ENCODE results near the gene ZNF385D. TPM values are rescaled to one million over a fixed set of nuclear protein-coding genes. Genes with fewer than 3 reads are reported as not detected.

Gene ZNF385D
- total RNA-seq, 1 donor from 2014 or later: 13.5 TPM

DNA sequence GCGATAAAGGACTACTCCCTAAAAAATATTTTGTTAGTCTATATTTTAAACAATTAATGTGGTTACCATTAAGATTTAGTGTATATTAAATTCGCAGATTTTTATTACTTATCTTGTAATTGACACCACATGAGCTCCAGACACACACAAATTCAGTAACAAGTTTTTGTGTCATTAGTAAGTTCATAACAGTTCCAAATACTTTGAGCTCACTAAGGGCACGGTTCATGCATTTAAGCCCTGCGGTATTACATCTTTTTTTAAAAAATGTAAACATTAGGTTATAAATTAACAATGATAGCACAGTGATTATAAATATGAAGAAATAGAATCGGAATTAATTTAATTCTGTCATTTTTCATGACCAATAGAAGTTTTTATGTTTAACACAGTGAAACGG lies 317.3 kb downstream of the ZNF385D start:
- TF ChIP-seq, protein P1, sequence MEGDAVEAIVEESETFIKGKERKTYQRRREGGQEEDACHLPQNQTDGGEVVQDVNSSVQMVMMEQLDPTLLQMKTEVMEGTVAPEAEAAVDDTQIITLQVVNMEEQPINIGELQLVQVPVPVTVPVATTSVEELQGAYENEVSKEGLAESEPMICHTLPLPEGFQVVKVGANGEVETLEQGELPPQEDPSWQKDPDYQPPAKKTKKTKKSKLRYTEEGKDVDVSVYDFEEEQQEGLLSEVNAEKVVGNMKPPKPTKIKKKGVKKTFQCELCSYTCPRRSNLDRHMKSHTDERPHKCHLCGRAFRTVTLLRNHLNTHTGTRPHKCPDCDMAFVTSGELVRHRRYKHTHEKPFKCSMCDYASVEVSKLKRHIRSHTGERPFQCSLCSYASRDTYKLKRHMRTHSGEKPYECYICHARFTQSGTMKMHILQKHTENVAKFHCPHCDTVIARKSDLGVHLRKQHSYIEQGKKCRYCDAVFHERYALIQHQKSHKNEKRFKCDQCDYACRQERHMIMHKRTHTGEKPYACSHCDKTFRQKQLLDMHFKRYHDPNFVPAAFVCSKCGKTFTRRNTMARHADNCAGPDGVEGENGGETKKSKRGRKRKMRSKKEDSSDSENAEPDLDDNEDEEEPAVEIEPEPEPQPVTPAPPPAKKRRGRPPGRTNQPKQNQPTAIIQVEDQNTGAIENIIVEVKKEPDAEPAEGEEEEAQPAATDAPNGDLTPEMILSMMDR (IDR thresholded peaks at IDR 0.05): no peak
- TF ChIP-seq POLR2A (IDR thresholded peaks at IDR 0.05) (no peak), POLR2AphosphoS5 (IDR thresholded peaks at IDR 0.05; ENCODE audit: insufficient read depth in 1 of 2, low read depth in 1 of 2) (no peak)
- Histone ChIP-seq H3K27me3 (no peaks in the 10 kb centered on the region), H3K9me3 (no peaks in the 10 kb centered on the region), H3K4me1 (no peaks in the 10 kb centered on the region), H3K27ac (no peak overlapping the region), H3K4me3 (no peak overlapping the region), H3K36me3 (no peaks in the 10 kb centered on the region)
- DNase-seq (ENCODE audit: extremely low spot score in 2 of 2): no peak
- intact Hi-C loops (cut with DNase I): no loop called here

DNA sequence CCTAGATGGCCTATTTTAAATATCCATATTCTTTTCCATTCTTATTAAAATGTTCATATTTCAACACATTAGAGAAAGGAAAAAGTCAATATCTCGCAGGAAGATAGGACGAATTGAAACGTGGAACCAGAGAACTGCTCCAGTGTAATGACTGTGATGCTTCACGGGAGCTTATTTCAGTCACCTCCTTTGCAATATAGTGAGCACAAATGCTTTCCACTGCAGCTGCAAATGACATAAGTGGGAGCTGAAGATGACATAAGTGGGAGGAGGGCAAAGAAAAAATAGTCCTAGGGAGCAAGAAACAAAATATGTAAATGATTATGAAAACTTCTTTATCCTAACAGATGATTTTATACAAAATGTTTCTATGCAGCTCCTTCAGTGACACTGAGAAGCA lies 324.1 kb downstream of the ZNF385D start:
- Histone ChIP-seq H3K27ac (no peak overlapping the region), H3K4me3 (no peak overlapping the region), H3K9me3 (no peaks in the 10 kb centered on the region), H3K36me3 (no peaks in the 10 kb centered on the region), H3K27me3 (no peaks in the 10 kb centered on the region), H3K4me1 (no peaks in the 10 kb centered on the region)
- TF ChIP-seq, protein P1 (IDR thresholded peaks at IDR 0.05): no peak
- TF ChIP-seq POLR2A (IDR thresholded peaks at IDR 0.05) (no peak), POLR2AphosphoS5 (IDR thresholded peaks at IDR 0.05; ENCODE audit: insufficient read depth in 1 of 2, low read depth in 1 of 2) (no peak)
- DNase-seq (ENCODE audit: extremely low spot score in 2 of 2): no peak
- intact Hi-C loops (cut with DNase I): no loop called here

DNA sequence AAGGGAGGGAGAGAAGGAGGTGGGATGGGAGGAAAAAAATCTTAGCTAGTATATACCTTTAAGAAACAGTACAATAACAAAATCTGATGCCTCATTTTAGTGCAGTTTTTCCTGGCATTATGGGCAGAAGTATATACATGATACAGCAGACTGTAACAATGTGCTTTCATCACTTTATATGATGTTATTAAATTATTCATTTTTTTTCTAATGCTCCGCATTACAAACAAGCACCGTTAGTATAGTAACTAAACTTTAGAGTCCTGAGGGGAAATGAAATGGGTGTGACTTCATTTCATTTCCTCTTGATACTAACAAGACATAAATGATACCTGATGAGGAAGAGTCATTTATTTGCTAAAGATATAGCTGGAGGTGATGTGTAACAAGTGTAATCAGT lies 325.3 kb downstream of the ZNF385D start:
- H3K36me3 ChIP-seq: no peaks in the 10 kb centered on the region
- no peaks in the 10 kb centered on the region for H3K27me3 ChIP-seq
- no peak overlapping the region for H3K4me3 ChIP-seq
- no peak for TF ChIP-seq POLR2A (IDR thresholded peaks at IDR 0.05)
- TF ChIP-seq, protein P1 (IDR thresholded peaks at IDR 0.05): no peak
- TF ChIP-seq POLR2AphosphoS5 (IDR thresholded peaks at IDR 0.05; ENCODE audit: insufficient read depth in 1 of 2, low read depth in 1 of 2): no peak
- intact Hi-C loops (cut with DNase I): no loop called here
- no peaks in the 10 kb centered on the region for H3K4me1 ChIP-seq
- H3K9me3 ChIP-seq: no peaks in the 10 kb centered on the region
- no peak for DNase-seq (ENCODE audit: extremely low spot score in 2 of 2)
- no peak overlapping the region for H3K27ac ChIP-seq

DNA sequence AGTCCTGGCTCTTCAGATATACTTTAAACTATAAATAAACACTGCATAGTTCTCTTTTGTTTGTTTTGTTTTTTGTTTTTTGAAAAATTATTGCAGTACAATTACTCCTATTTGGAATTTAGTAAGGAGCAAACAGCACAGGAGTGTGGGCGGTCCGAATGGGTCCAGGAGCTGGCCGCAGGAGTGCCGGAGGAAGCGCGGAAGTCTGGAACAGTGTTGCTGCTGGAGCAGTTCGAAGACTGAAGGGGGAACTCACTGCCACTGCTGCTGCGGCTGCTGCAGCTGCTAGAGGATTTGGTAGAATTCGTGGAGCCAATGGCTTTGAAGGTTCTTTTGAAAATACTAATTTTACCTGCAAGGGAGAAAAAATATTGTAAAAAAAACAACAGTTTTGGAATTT lies 329.9 kb downstream of the ZNF385D start:
- H3K36me3 ChIP-seq: no peaks in the 10 kb centered on the region
- intact Hi-C loops (cut with DNase I): no loop called here
- H3K4me1 ChIP-seq: no peaks in the 10 kb centered on the region
- TF ChIP-seq, protein P1 (IDR thresholded peaks at IDR 0.05): no peak
- TF ChIP-seq POLR2A (IDR thresholded peaks at IDR 0.05) (no peak), POLR2AphosphoS5 (IDR thresholded peaks at IDR 0.05; ENCODE audit: insufficient read depth in 1 of 2, low read depth in 1 of 2) (no peak)
- no peak for DNase-seq (ENCODE audit: extremely low spot score in 2 of 2)
- no peaks in the 10 kb centered on the region for H3K27me3 ChIP-seq
- no peak overlapping the region for H3K27ac ChIP-seq
- H3K4me3 ChIP-seq: no peak overlapping the region
- H3K9me3 ChIP-seq: no peaks in the 10 kb centered on the region

DNA sequence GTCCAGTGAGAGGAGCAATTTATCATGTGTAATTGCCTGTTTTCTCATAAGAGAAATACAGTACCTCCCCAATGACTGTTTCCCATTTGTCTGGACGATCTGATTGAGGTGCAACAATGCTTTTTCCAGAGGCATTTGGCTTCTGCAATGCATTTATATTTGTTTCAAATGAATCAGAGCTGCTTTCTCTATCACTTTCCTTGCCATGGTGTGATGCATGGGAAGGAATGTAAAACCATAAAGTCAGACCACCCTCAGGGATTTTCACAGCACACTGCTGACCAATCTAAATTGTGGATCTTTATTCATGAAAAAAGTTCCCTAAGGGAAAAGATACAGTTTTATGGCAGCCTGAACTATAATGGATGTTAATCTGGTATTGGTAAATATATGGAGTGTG lies 333.0 kb downstream of the ZNF385D start:
- no peaks in the 10 kb centered on the region for H3K27me3 ChIP-seq
- no peaks in the 10 kb centered on the region for H3K4me1 ChIP-seq
- no peak overlapping the region for H3K27ac ChIP-seq
- TF ChIP-seq, protein P1 (IDR thresholded peaks at IDR 0.05): no peak
- TF ChIP-seq POLR2A (IDR thresholded peaks at IDR 0.05): no peak
- TF ChIP-seq POLR2AphosphoS5 (IDR thresholded peaks at IDR 0.05; ENCODE audit: insufficient read depth in 1 of 2, low read depth in 1 of 2): no peak
- intact Hi-C loops (cut with DNase I): no loop called here
- no peaks in the 10 kb centered on the region for H3K9me3 ChIP-seq
- no peak for DNase-seq (ENCODE audit: extremely low spot score in 2 of 2)
- H3K4me3 ChIP-seq: no peak overlapping the region
- H3K36me3 ChIP-seq: no peaks in the 10 kb centered on the region
